GM12801 (cell line): ENCODE results near the gene CDC42EP4.

Source experiments
- TF ChIP-seq, protein P1 (sequence below): IDR thresholded peaks from one replicate; pipeline ENCODE4 v1.5.1; 2011; ENCODE audit warnings: control low read depth; ENCODE audit not compliant: insufficient read length; ENCODE audit errors: extremely low read depth

The CDC42EP4 gene

GRCh38 chr17:73304971-73305812, 6.6 kb downstream of the CDC42EP4 start:
- TF ChIP-seq, protein P1, sequence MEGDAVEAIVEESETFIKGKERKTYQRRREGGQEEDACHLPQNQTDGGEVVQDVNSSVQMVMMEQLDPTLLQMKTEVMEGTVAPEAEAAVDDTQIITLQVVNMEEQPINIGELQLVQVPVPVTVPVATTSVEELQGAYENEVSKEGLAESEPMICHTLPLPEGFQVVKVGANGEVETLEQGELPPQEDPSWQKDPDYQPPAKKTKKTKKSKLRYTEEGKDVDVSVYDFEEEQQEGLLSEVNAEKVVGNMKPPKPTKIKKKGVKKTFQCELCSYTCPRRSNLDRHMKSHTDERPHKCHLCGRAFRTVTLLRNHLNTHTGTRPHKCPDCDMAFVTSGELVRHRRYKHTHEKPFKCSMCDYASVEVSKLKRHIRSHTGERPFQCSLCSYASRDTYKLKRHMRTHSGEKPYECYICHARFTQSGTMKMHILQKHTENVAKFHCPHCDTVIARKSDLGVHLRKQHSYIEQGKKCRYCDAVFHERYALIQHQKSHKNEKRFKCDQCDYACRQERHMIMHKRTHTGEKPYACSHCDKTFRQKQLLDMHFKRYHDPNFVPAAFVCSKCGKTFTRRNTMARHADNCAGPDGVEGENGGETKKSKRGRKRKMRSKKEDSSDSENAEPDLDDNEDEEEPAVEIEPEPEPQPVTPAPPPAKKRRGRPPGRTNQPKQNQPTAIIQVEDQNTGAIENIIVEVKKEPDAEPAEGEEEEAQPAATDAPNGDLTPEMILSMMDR = no peak

- TF ChIP-seq, protein P1 = no peak
Measured at GRCh38 chr17:73304438-73304837, 7.4 kb downstream of the CDC42EP4 start.

- TF ChIP-seq, protein P1 = no peak
Measured at GRCh38 chr17:73302189-73302588, 9.6 kb downstream of the CDC42EP4 start.

- TF ChIP-seq, protein P1 = no peak
Measured at GRCh38 chr17:73301369-73301768, 10.4 kb downstream of the CDC42EP4 start.

DNA sequence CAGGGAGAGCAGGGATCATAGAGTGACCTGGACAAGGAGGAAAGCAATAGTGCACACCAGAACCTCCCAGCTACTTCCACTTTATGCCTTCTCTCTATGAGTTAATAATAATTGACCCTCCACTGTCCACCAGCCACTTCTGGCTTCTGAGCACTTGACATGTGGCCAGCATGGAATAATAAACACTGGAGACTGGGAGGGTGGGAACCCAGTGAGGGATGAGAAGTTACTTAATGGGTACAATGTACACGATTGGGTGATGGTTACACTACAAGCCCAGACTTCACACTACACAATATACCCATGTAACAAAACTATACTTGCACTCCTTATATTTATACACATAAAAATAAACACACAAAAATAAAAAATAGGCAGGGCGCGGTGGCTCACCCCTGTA, 11.4 kb downstream of the CDC42EP4 start:
- TF ChIP-seq, protein P1 = no peak

GRCh38 chr17:73297934-73298861, 13.6 kb downstream of the CDC42EP4 start:
- TF ChIP-seq, protein P1 = no peak

DNA sequence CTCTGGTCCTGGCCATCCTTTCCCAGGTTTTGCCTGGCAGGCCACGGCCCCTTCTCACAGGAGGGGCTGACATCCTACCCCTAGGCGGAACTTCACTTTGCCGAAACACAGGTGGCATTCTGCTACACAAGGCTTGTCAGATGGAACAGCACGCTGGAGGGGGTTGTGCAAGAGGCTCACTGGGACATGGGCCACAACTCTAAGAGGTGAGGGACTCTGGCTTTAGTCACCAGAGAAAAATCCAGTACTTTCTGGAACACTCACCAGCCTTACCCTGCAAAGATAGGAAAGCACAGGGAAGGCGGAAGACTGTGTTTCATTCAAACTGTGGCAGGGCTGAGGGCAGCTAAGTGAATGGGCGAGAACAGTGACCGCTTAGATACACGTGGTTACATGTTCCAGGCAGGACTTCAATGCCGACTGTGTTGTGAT, 18.3 kb downstream of the CDC42EP4 start:
- TF ChIP-seq, protein P1 = no peak
